Omental fat pad (tissue), 4 donors: Measurements from ENCODE around the gene WDFY2. TPM values are rescaled to one million over a fixed set of nuclear protein-coding genes. Genes with fewer than 3 reads are reported as not detected.
"Not testable (repeated sequence)": the region's sequence is repeated elsewhere in the genome, so short reads cannot be mapped to it uniquely, and the experiment has no call there.

Experiments
- ATAC-seq: fragments of 150-250 bp; one replicate; pipeline ENCODE4 v1.9.1; 2016; ENCODE audit warnings: mild to moderate bottlenecking, moderate library complexity; ENCODE audit not compliant: low FRiP score
- DNase-seq: peaks from one replicate; pipeline ENCODE4 v3.0.0-alpha.2; 2019; ENCODE audit warnings: low spot score
- total RNA-seq, 4 donors: library from RNA; depleted of rRNA; stranded (reverse); fragments of >200 nt; gene quantifications; one replicate each; pipeline ENCODE4 v1.1.0, GENCODE V29; 2016
- TF ChIP-seq, protein P1 (sequence below), 3 donors: fragments of 450-650 bp; IDR thresholded peaks; one replicate each; pipeline ENCODE4 v1.5.1; 2016 to 2017; ENCODE audit warnings: antibody characterized with exemption in 3 of 3, mild to moderate bottlenecking in 3 of 3, moderate library complexity in 2 of 3

Gene WDFY2
- total RNA-seq, 4 donors from 2014 or later = 13.3 to 26.6 (median 15.8) TPM

DNA sequence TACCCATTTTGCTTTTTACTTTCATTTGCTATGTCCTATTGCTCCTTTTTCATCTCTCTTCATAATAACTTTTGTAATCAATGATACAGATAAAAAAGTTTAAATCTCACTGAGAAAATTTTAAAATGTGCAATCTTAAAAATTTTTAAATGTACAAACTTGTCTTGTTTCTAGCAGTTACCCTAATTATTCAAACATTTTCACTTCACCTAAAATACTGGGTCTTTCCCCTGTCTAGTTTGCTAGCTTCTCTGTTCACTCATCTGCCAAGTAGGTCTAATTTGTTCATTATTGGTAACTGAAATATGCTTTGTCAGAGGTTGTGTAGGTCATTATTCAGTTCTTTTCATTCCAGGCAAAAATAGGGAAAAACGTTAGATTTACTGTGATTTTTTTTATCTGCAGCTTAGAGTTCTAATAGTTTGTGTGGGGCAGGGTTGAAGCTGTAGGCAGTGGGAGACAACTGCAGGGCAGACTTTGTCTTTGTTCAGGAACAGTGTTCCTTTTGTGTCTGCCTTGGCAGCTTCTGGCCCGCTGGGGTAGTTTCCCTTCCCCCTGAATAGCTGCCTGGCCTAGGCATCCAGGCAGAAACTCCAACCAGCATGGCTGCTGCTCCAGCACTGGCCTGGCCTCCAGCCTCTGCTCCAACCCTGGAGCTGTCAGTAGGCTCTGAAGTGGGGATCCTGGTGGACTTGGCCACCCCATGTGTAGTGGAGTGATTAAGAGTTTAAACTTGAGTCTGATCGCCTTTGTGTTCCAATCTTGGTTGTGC is 48.5 kb downstream of the WDFY2 start:
- ATAC-seq (no peak), DNase-seq (no peak)
- TF ChIP-seq, protein P1, sequence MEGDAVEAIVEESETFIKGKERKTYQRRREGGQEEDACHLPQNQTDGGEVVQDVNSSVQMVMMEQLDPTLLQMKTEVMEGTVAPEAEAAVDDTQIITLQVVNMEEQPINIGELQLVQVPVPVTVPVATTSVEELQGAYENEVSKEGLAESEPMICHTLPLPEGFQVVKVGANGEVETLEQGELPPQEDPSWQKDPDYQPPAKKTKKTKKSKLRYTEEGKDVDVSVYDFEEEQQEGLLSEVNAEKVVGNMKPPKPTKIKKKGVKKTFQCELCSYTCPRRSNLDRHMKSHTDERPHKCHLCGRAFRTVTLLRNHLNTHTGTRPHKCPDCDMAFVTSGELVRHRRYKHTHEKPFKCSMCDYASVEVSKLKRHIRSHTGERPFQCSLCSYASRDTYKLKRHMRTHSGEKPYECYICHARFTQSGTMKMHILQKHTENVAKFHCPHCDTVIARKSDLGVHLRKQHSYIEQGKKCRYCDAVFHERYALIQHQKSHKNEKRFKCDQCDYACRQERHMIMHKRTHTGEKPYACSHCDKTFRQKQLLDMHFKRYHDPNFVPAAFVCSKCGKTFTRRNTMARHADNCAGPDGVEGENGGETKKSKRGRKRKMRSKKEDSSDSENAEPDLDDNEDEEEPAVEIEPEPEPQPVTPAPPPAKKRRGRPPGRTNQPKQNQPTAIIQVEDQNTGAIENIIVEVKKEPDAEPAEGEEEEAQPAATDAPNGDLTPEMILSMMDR (IDR thresholded peaks at IDR 0.05) = no peak

GRCh38 chr13:51635137-51635878 is 51.0 kb downstream of the WDFY2 start:
- TF ChIP-seq, protein P1 (IDR thresholded peaks at IDR 0.05) = no peak
- DNase-seq (no peak), ATAC-seq (no peak)

- DNase-seq (no peak), ATAC-seq (no peak)
- TF ChIP-seq, protein P1 (IDR thresholded peaks at IDR 0.05) = no peak
Measured at GRCh38 chr13:51636349-51636890, 52.2 kb downstream of the WDFY2 start.

GRCh38 chr13:51637852-51638215 is 53.6 kb downstream of the WDFY2 start:
- no peak for ATAC-seq
- no peak for DNase-seq
- TF ChIP-seq, protein P1 (IDR thresholded peaks at IDR 0.05) = no peak

- no peak for ATAC-seq
- TF ChIP-seq, protein P1 (IDR thresholded peaks at IDR 0.05) = no peak
- no peak for DNase-seq
Measured at GRCh38 chr13:51638216-51638871, 54.1 kb downstream of the WDFY2 start.

GRCh38 chr13:51639171-51639570 is 54.9 kb downstream of the WDFY2 start:
- TF ChIP-seq, protein P1 (IDR thresholded peaks at IDR 0.05) = no peak
- no peak for DNase-seq

GRCh38 chr13:51640696-51641095 is 56.4 kb downstream of the WDFY2 start:
- ATAC-seq = not testable (repeated sequence)

More at GRCh38 chr13:51639171-51639570, 54.9 kb downstream of the WDFY2 start:
- no peak for ATAC-seq

More at GRCh38 chr13:51640696-51641095, 56.4 kb downstream of the WDFY2 start:
- DNase-seq = not testable (repeated sequence)
